ENCODE measurements around the gene GALR2.

DNA sequence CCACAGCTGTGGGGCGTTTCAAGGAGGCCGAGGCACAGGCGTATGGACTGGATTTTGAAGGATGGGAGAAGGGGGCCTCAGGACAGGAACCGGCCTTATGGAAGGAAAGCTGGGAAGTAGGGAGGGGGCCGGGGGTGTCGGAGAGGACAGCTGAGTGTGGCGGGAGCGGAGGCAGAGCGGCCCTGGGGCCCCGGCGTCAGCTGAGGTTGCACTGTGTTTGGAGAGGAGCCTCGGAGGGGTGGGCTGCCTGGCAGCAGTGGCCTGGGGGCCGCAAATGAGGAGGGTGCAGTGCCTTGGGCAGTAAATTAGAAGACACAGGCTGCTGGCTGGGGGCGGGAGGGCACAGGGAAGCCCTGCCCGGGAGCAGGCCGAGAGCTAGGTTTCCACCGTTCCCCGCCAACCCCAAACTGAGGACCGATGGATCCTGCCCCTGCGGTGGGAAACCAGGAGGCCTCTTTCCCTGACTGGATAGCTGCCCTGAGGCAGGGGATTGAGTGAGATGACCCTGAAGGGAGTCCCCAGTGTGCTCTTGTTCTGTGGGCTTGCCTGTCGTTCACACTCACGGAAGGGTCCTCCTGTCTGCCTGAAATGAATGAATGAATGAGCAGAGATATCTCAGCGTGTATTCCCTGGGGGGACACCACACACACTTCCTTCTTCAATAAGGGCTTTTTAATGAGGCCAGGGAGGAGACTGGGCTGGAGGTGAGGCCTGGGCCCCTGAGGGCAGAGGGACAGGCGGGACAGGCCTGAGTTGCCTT, 48.0 kb downstream of the GALR2 start:
- TF ChIP-seq, protein P1, sequence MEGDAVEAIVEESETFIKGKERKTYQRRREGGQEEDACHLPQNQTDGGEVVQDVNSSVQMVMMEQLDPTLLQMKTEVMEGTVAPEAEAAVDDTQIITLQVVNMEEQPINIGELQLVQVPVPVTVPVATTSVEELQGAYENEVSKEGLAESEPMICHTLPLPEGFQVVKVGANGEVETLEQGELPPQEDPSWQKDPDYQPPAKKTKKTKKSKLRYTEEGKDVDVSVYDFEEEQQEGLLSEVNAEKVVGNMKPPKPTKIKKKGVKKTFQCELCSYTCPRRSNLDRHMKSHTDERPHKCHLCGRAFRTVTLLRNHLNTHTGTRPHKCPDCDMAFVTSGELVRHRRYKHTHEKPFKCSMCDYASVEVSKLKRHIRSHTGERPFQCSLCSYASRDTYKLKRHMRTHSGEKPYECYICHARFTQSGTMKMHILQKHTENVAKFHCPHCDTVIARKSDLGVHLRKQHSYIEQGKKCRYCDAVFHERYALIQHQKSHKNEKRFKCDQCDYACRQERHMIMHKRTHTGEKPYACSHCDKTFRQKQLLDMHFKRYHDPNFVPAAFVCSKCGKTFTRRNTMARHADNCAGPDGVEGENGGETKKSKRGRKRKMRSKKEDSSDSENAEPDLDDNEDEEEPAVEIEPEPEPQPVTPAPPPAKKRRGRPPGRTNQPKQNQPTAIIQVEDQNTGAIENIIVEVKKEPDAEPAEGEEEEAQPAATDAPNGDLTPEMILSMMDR (IDR thresholded peaks at IDR 0.05 in 4 of 5, conservative IDR thresholded peaks at IDR 0.05 in 1 of 5): no peak
- no peak for TF ChIP-seq POLR2A (IDR thresholded peaks at IDR 0.05)
